HepG2 (cell line): ENCODE data around the gene HMGB2. TPM values are rescaled to one million over a fixed set of nuclear protein-coding genes. Genes with fewer than 3 reads are reported as not detected.

ENCODE experiments used
- ATAC-seq: fragments of 200-7000 bp; cut with Tn5 transposase; 3 replicates; pipeline ENCODE4 v1.9.1; 2020; ENCODE audit warnings: mild to moderate bottlenecking, moderate library complexity
- BruUV-seq: library from RNA; stranded (reverse); fragments of 400-500 nt; replicated peaks from 2 replicates; lab custom pipeline; 2021; lab: Mats Ljungman, UMichigan
- CTCF ChIA-PET: fragments of 300-600 bp; formaldehyde crosslinking; extraction: SDS; loops from one replicate; lab custom pipeline; 2021; ENCODE audit warnings: low total read pairs, inconsistent platforms, low intra/inter-chr PET ratio; lab: Yijun Ruan, JAX
- POLR2A ChIA-PET: fragments of 350-600 bp; sonication (Branson Sonifier 250); formaldehyde crosslinking; loops from one replicate; lab custom pipeline; 2020; ENCODE audit warnings: antibody characterized with exemption, inconsistent platforms; lab: Yijun Ruan, JAX
- DNase-seq: peaks from one replicate; pipeline ENCODE4 v3.0.0-alpha.2; 2015; ENCODE audit warnings: low spot score
- FAIRE-seq: peaks from 3 replicates; lab custom pipeline; 2011; peaks lifted over from hg19 to GRCh38; lab: Jason Lieb, UNC
- H2AFZ ChIP-seq: one replicate; pipeline ENCODE4 v1.6.1; 2011; ENCODE audit warnings: low read length, inconsistent platforms
- H3K27ac ChIP-seq: fragments of 300-600 bp; 3 replicates; pipeline ENCODE4 v1.8.0; 2011; ENCODE audit warnings: mixed run types, mild to moderate bottlenecking, mixed read lengths, low read length, inconsistent platforms; ENCODE audit not compliant: insufficient read depth; ENCODE audit errors: extremely low read length
- H3K27me3 ChIP-seq, 2 experiments: fragments of 200-600 bp in 1 of 2; 2 replicates in 1 of 2; 3 replicates in 1 of 2; pipeline versions ENCODE4 v1.6.0 to v1.8.0; 2011; ENCODE audit warnings: low read length in 2 of 2, mild to moderate bottlenecking in 2 of 2, moderate library complexity in 2 of 2, inconsistent platforms in 1 of 2; ENCODE audit not compliant: insufficient read depth in 2 of 2, control insufficient read depth in 1 of 2
- H3K36me3 ChIP-seq, 2 experiments: fragments of 200-600 bp in 1 of 2; replicated peaks in 1 of 2; 2 replicates in 1 of 2; 3 replicates in 1 of 2; pipeline versions ENCODE4 v1.5.1 to v1.8.0; 2011; ENCODE audit warnings: low read length in 2 of 2, inconsistent platforms in 1 of 2; ENCODE audit not compliant: insufficient read depth in 2 of 2, control insufficient read depth in 1 of 2
- H3K4me1 ChIP-seq: 2 replicates; pipeline ENCODE4 v1.5.1; 2012; ENCODE audit warnings: low read length, inconsistent platforms; ENCODE audit not compliant: insufficient read depth
- H3K4me2 ChIP-seq: 2 replicates; pipeline ENCODE4 v1.6.0; 2011; ENCODE audit warnings: low read depth, low read length, inconsistent platforms
- H3K4me3 ChIP-seq, 3 experiments: fragments of 200-600 bp in 1 of 3; sonication (generic), shearing (Covaris generic) in 1 of 3; replicated peaks in 1 of 3; 2 replicates each; pipeline ENCODE4 v1.5.1; 2011 to 2016; ENCODE audit warnings: low read length in 3 of 3, inconsistent platforms in 2 of 3, low read depth in 2 of 3, mild to moderate bottlenecking in 2 of 3, control low read depth in 1 of 3, mixed read lengths in 1 of 3; ENCODE audit not compliant: insufficient read depth in 1 of 3
- H3K79me2 ChIP-seq: one replicate; pipeline ENCODE4 v1.6.1; 2011; ENCODE audit warnings: low read length, inconsistent platforms; ENCODE audit not compliant: insufficient read depth
- H3K9ac ChIP-seq: 2 replicates; pipeline ENCODE4 v1.6.0; 2011; ENCODE audit warnings: mild to moderate bottlenecking, low read depth, low read length, inconsistent platforms; ENCODE audit not compliant: insufficient read depth
- H3K9me3 ChIP-seq: 2 replicates; pipeline ENCODE4 v1.5.1; 2012; ENCODE audit warnings: mild to moderate bottlenecking, low read length
- H4K20me1 ChIP-seq: 2 replicates; pipeline ENCODE4 v1.6.0; 2011; ENCODE audit warnings: inconsistent platforms, mild to moderate bottlenecking, low read length, moderate library complexity; ENCODE audit not compliant: insufficient read depth
- BORCS8-MEF2B ChIP-seq: sonication (generic); formaldehyde crosslinking; IDR thresholded peaks from 2 replicates; pipeline ENCODE4 v1.8.0; 2022; ENCODE audit warnings: mild to moderate bottlenecking, missing genetic modification reagents
- DNMT3B ChIP-seq: conservative IDR thresholded peaks from 2 replicates; pipeline ENCODE4 v1.6.1; 2016; ENCODE audit warnings: missing biosample characterization, control low read depth
- DRAP1 ChIP-seq: IDR thresholded peaks from 2 replicates; pipeline ENCODE4 v1.6.1; 2016; ENCODE audit warnings: missing genetic modification reagents, missing compliant biosample characterization
- HNRNPLL ChIP-seq: fragments of 200-400 bp; formaldehyde crosslinking; IDR thresholded peaks from 2 replicates; pipeline ENCODE4 v1.6.1; 2017; ENCODE audit warnings: mild to moderate bottlenecking, low read depth, low read length; ENCODE audit not compliant: poor library complexity, severe bottlenecking
- MAFF ChIP-seq: IDR thresholded peaks from 2 replicates; pipeline ENCODE4 v1.6.1; 2011; ENCODE audit warnings: low read depth, low read length, improper control_type of control experiment
- RELA ChIP-seq: sonication (generic); formaldehyde crosslinking; IDR thresholded peaks from 2 replicates; pipeline ENCODE4 v1.4.0; 2020; ENCODE audit warnings: missing genetic modification reagents
- RFX1 ChIP-seq: fragments of 450-650 bp; IDR thresholded peaks from 2 replicates; pipeline ENCODE4 v1.6.1; 2017
- SMAD1 ChIP-seq: sonication (generic); formaldehyde crosslinking; IDR thresholded peaks from 2 replicates; pipeline ENCODE4 v1.4.0; 2020; ENCODE audit warnings: missing genetic modification reagents, low read depth, mild to moderate bottlenecking, borderline replicate concordance
- THAP7 ChIP-seq: sonication (generic); formaldehyde crosslinking; IDR thresholded peaks from 2 replicates; pipeline ENCODE4 v1.8.1; 2023; ENCODE audit warnings: mild to moderate bottlenecking, missing genetic modification reagents
- ZMYM4 ChIP-seq: sonication (generic); formaldehyde crosslinking; IDR thresholded peaks from 2 replicates; pipeline ENCODE4 v1.8.1; 2023; ENCODE audit warnings: mild to moderate bottlenecking, missing genetic modification reagents
- ZNF362 ChIP-seq: sonication (generic); formaldehyde crosslinking; IDR thresholded peaks from 2 replicates; pipeline ENCODE4 v1.4.0; 2020; ENCODE audit warnings: missing genetic modification reagents, mild to moderate bottlenecking, borderline replicate concordance
- ZNF382 ChIP-seq: sonication (generic); formaldehyde crosslinking; IDR thresholded peaks from 2 replicates; pipeline ENCODE4 v1.5.0; 2020; ENCODE audit warnings: missing genetic modification reagents, mild to moderate bottlenecking, borderline replicate concordance
- ZNF446 ChIP-seq: sonication (generic); formaldehyde crosslinking; IDR thresholded peaks from 2 replicates; pipeline ENCODE4 v1.5.0; 2020; ENCODE audit warnings: mild to moderate bottlenecking, missing genetic modification reagents
- ZNF513 ChIP-seq: sonication (generic); formaldehyde crosslinking; conservative IDR thresholded peaks from 2 replicates; pipeline ENCODE4 v1.5.0; 2020; ENCODE audit warnings: missing genetic modification reagents
- ZNF562 ChIP-seq: sonication (generic); formaldehyde crosslinking; IDR thresholded peaks from 2 replicates; pipeline ENCODE4 v1.8.0; 2022; ENCODE audit warnings: missing genetic modification reagents, borderline replicate concordance
- ZNF670 ChIP-seq: sonication (generic); formaldehyde crosslinking; IDR thresholded peaks from 2 replicates; pipeline ENCODE4 v1.8.0; 2022; ENCODE audit warnings: mild to moderate bottlenecking, missing genetic modification reagents, borderline replicate concordance
- WGBS: methylation state at CpG from one replicate; pipeline ENCODE4 v1.1.6; 2017; ENCODE audit warnings: low lambda C conversion rate; 5-methylcytosine and 5-hydroxymethylcytosine counted together
- in situ Hi-C: cut with HindIII; loops from 2 replicates; pipeline ENCODE4 v1.10.0; 2017; ENCODE audit warnings: low pct_unique_long_range_greater_than_20kb; ENCODE audit not compliant: extremely low pct_ligation_motif_present
- intact Hi-C: fragments of 100-400 bp; cut with micrococcal nuclease; formaldehyde crosslinking; loops from one replicate; pipeline ENCODE4 v1.10.0; 2022; ENCODE audit not compliant: unreplicated experiment
- polyA plus RNA-seq, 8 experiments: library from polyadenylated mRNA; depleted of rRNA in 3 of 8; stranded (reverse) in 7 of 8; unstranded in 1 of 8; fragments of >200 nt; fragmentation: Illumina TruSeq in 4 of 8; extraction: Trizol in 4 of 8; gene quantifications; 2 replicates each; pipeline versions ENCODE4 v1.2.1 to v1.2.3, GENCODE V29; 2011 to 2016; ENCODE audit warnings: low read depth in 4 of 8, missing spikeins in 1 of 8, mixed read lengths in 1 of 8; ENCODE audit not compliant: insufficient read depth in 1 of 8
- total RNA-seq, 5 experiments: library from RNA; depleted of rRNA; stranded (reverse); fragments of >200 nt; fragmentation: Illumina TruSeq; extraction: Trizol; gene quantifications; 2 replicates each; pipeline ENCODE4 v1.2.3, GENCODE V29; 2016; ENCODE audit warnings: low read depth in 1 of 5

HMGB2 gene
- total and polyA plus RNA-seq, 2 of the 13 experiments (the other 11 are each of a cell fraction or from before 2014, with no cell fraction given), result 90.5 to 332 TPM

- Histone ChIP-seq H3K9me3 (no peaks in the 10 kb centered on the region), H4K20me1 (no peaks in the 10 kb centered on the region), H3K36me3 (no peaks in the 10 kb centered on the region; a peak in 1 of 5 replicates), H3K4me1 (peaks cover 10% of the 10 kb centered on the region), H2AFZ (no peak overlapping the region), H3K4me3 (no peak overlapping the region; a peak in 3 of 6 replicates), H3K79me2 (peaks cover 15% of the 10 kb centered on the region), H3K9ac (0 out of 2 replicates have a peak overlapping the region, but pooled peaks have one; percentile 22), H3K27me3 (no peaks in the 10 kb centered on the region; a peak in 1 of 5 replicates), H3K4me2 (peak overlapping the region; percentile 20; the same call in 1 of the 2 replicates), H3K27ac (no peak overlapping the region)
- ChIA-PET CTCF (no interaction called here), POLR2A (interaction anchor here (6.1 kb wide), 1 partner anchor 34 kb away, joined by 109 read pairs; the partner anchor contains the start of gene HMGB2)
- no peak for FAIRE-seq
- WGBS, result 54% methylated on average over 4 of the region's 4 CpGs
- intact Hi-C loops (no loop called here), in situ Hi-C loops (no loop called here)
- no peak for ATAC-seq
- no TSS peak for BruUV-seq
- TF ChIP-seq ZMYM4, result no peak
- no peak for TF ChIP-seq ZNF562 (CRISPR knock-in tag)
- TF ChIP-seq ZNF382, result no peak
- no peak for TF ChIP-seq DNMT3B (CRISPR knock-in tag)
- TF ChIP-seq BORCS8-MEF2B, result no peak
- TF ChIP-seq RFX1, result no peak
- no peak for TF ChIP-seq RELA (CRISPR knock-in tag)
- TF ChIP-seq SMAD1 (CRISPR knock-in tag), result no peak
- no peak for TF ChIP-seq HNRNPLL
- TF ChIP-seq ZNF670 (CRISPR knock-in tag), result no peak
- DNase-seq, result no peak
Observed at GRCh38 chr4:173367946-173368345, 33.8 kb upstream of the HMGB2 start.

GRCh38 chr4:173367285-173367684, 33.1 kb upstream of the HMGB2 start:
- CTCF ChIA-PET, result no interaction called here
- no peak for ATAC-seq
- in situ Hi-C loops, result no loop called here
- Histone ChIP-seq H3K4me1 (peaks cover 6% of the 10 kb centered on the region; the same call in 1 of the 2 replicates), H3K4me2 (no peak overlapping the region; the same call in 1 of the 2 replicates), H2AFZ (no peak overlapping the region), H3K36me3 (no peaks in the 10 kb centered on the region; a peak in 1 of 5 replicates), H3K27me3 (no peaks in the 10 kb centered on the region; a peak in 1 of 5 replicates), H3K4me3 (no peak overlapping the region), H3K27ac (no peak overlapping the region), H3K79me2 (peaks cover 9% of the 10 kb centered on the region), H3K9me3 (no peaks in the 10 kb centered on the region), H4K20me1 (no peaks in the 10 kb centered on the region), H3K9ac (no peak overlapping the region)
- intact Hi-C loops, result no loop called here
- BruUV-seq, result no TSS peak
- DNase-seq, result no peak
- FAIRE-seq, result no peak
- POLR2A ChIA-PET, result interaction anchor here (6.1 kb wide), 1 partner anchor 33 kb away, joined by 109 read pairs; the partner anchor contains the start of gene HMGB2
- TF ChIP-seq THAP7 (CRISPR knock-in tag) (no peak), ZNF446 (CRISPR knock-in tag) (no peak), DRAP1 (CRISPR knock-in tag) (no peak), ZNF362 (CRISPR knock-in tag) (no peak), MAFF (no peak), ZNF513 (CRISPR knock-in tag) (no peak)
